CD4-positive, alpha-beta T cell treated with Interleukin-1 beta for 1 hour (primary cell): Measurements from ENCODE around the gene IMP3.
"Not testable (repeated sequence)": the region's sequence is repeated elsewhere in the genome, so short reads cannot be mapped to it uniquely, and the experiment has no call there.

Experiments
- DNase-seq, 2 donors: peaks; one replicate each; pipeline ENCODE4 v3.0.0-alpha.2; 2020 to 2022

The IMP3 gene

GRCh38 chr15:75639709-75640482 lies at the start of gene IMP3:
IMP3 (minus strand) TSS chr15:75640224; CDS start chr15:75640168, 56 bp downstream.
- peak; percentile 92 to 94 for DNase-seq

GRCh38 chr15:75689429-75689828 lies 49.4 kb upstream of the IMP3 start:
- DNase-seq: not testable (repeated sequence)

GRCh38 chr15:75688831-75689230 lies 48.8 kb upstream of the IMP3 start:
- DNase-seq: no peak

GRCh38 chr15:75688278-75688557 lies 48.2 kb upstream of the IMP3 start:
- no peak for DNase-seq

GRCh38 chr15:75687486-75688277 lies 47.7 kb upstream of the IMP3 start:
- DNase-seq: no peak

- peak; percentile 77 to 78 for DNase-seq
These were observed 46.2 kb upstream of the IMP3 start for GRCh38 chr15:75686212-75686642.

- DNase-seq: no peak
These were observed 45.2 kb upstream of the IMP3 start for GRCh38 chr15:75685195-75685594.

- DNase-seq: no peak
These were observed 44.6 kb upstream of the IMP3 start for GRCh38 chr15:75684648-75685047.

GRCh38 chr15:75683646-75684312 lies 43.8 kb upstream of the IMP3 start:
- peak; percentile 66 to 68 for DNase-seq

GRCh38 chr15:75682181-75683135 lies 42.4 kb upstream of the IMP3 start:
- DNase-seq: no peak

- DNase-seq: no peak
These were observed 40.2 kb upstream of the IMP3 start for GRCh38 chr15:75680007-75680789.

GRCh38 chr15:75678324-75678690 lies 38.3 kb upstream of the IMP3 start:
- not testable (repeated sequence) for DNase-seq

- DNase-seq: no peak
These were observed 37.7 kb upstream of the IMP3 start for GRCh38 chr15:75677465-75678323.

GRCh38 chr15:75676688-75677464 lies 36.9 kb upstream of the IMP3 start:
- DNase-seq: no peak

GRCh38 chr15:75675579-75676404 lies 35.8 kb upstream of the IMP3 start:
- no peak for DNase-seq

GRCh38 chr15:75674366-75674765 lies 34.3 kb upstream of the IMP3 start:
- no peak for DNase-seq

- no peak for DNase-seq
These were observed 33.6 kb upstream of the IMP3 start for GRCh38 chr15:75673426-75674235.
